Activated T-cell treated with anti-CD3 and anti-CD28 coated beads, Interleukin-2, amount 50 U/mL, for 4 hours (primary cell): ENCODE measurements around the gene ITGA11. TPM values are rescaled to one million over a fixed set of nuclear protein-coding genes. Genes with fewer than 3 reads are reported as not detected.

Experiments used
- ATAC-seq, 2 donors: fragments of 200-7000 bp; cut with Tn5 transposase; one replicate each; pipeline ENCODE4 v1.10.0; 2021
- DNase-seq: peaks from one replicate; pipeline ENCODE4 v3.0.0-alpha.2; 2020
- H3K27me3 Mint-ChIP-seq: one replicate; pipeline ENCODE4 v1.8.0; 2021; ENCODE audit warnings: low read depth, mixed read lengths
- H3K36me3 Mint-ChIP-seq: one replicate; pipeline ENCODE4 v1.8.0; 2022; ENCODE audit warnings: mixed read lengths; ENCODE audit not compliant: insufficient read depth
- H3K4me1 Mint-ChIP-seq: one replicate; pipeline ENCODE4 v1.8.0; 2021; ENCODE audit warnings: low read depth, mixed read lengths
- H3K4me3 Mint-ChIP-seq: one replicate; pipeline ENCODE4 v1.8.0; 2021; ENCODE audit warnings: mild to moderate bottlenecking, moderate library complexity, mixed read lengths
- H3K9me3 Mint-ChIP-seq: one replicate; pipeline ENCODE4 v1.8.0; 2021; ENCODE audit warnings: mixed read lengths
- total RNA-seq, 3 donors: library from RNA; stranded (reverse); gene quantifications; one replicate each; pipeline ENCODE4 v1.2.1, GENCODE V29; 2021

Gene ITGA11
- total RNA-seq, 3 donors from 2014 or later = 0.05 to 0.21 TPM; not detected in 1

GRCh38 chr15:68261241-68261640 lies 170.7 kb downstream of the ITGA11 start:
- Mint-ChIP-seq H3K36me3 (no peaks in the 10 kb centered on the region), H3K27me3 (peaks cover 15% of the 10 kb centered on the region), H3K9me3 (no peaks in the 10 kb centered on the region), H3K4me3 (no peak overlapping the region), H3K4me1 (peaks cover 6% of the 10 kb centered on the region)
- DNase-seq (no peak), ATAC-seq (no peak)

GRCh38 chr15:68259883-68260282 lies 172.1 kb downstream of the ITGA11 start:
- Mint-ChIP-seq H3K36me3 (no peaks in the 10 kb centered on the region), H3K27me3 (peaks cover 15% of the 10 kb centered on the region), H3K4me3 (no peak overlapping the region), H3K9me3 (no peaks in the 10 kb centered on the region), H3K4me1 (peaks cover 6% of the 10 kb centered on the region)
- no peak for DNase-seq
- ATAC-seq = no peak

- H3K9me3 Mint-ChIP-seq = no peaks in the 10 kb centered on the region
- no peak for DNase-seq
- ATAC-seq = peak; percentile 58 to 71
- H3K4me1 Mint-ChIP-seq = peaks cover 6% of the 10 kb centered on the region
- H3K27me3 Mint-ChIP-seq = peaks cover 8% of the 10 kb centered on the region
- no peaks in the 10 kb centered on the region for H3K36me3 Mint-ChIP-seq
- no peak overlapping the region for H3K4me3 Mint-ChIP-seq
Observed at GRCh38 chr15:68258692-68259091, 173.3 kb downstream of the ITGA11 start.

GRCh38 chr15:68256675-68257450 lies 175.1 kb downstream of the ITGA11 start:
- peak; percentile 80 to 84 for ATAC-seq
- H3K4me3 Mint-ChIP-seq = peak overlapping the region; percentile 68
- H3K36me3 Mint-ChIP-seq = no peaks in the 10 kb centered on the region
- H3K4me1 Mint-ChIP-seq = peaks cover 6% of the 10 kb centered on the region
- peaks cover 2% of the 10 kb centered on the region for H3K27me3 Mint-ChIP-seq
- H3K9me3 Mint-ChIP-seq = no peaks in the 10 kb centered on the region
- DNase-seq = peak; percentile 72

GRCh38 chr15:68252925-68253534 lies 178.9 kb downstream of the ITGA11 start:
- H3K4me1 Mint-ChIP-seq = peaks cover 2% of the 10 kb centered on the region
- ATAC-seq (peak; percentile 41 to 44), DNase-seq (no peak)
- H3K4me3 Mint-ChIP-seq = no peak overlapping the region
- H3K27me3 Mint-ChIP-seq = peaks cover 8% of the 10 kb centered on the region
- no peaks in the 10 kb centered on the region for H3K36me3 Mint-ChIP-seq
- H3K9me3 Mint-ChIP-seq = no peaks in the 10 kb centered on the region

GRCh38 chr15:68249058-68249713 lies 182.8 kb downstream of the ITGA11 start:
- no peak for DNase-seq
- no peaks in the 10 kb centered on the region for H3K4me1 Mint-ChIP-seq
- peaks cover 16% of the 10 kb centered on the region for H3K27me3 Mint-ChIP-seq
- no peak for ATAC-seq
- no peak overlapping the region for H3K4me3 Mint-ChIP-seq
- no peaks in the 10 kb centered on the region for H3K36me3 Mint-ChIP-seq
- H3K9me3 Mint-ChIP-seq = peaks cover 7% of the 10 kb centered on the region

Other genes with a start within 250 kb of the ITGA11 start
- gene CALML4, start 226.8 kb downstream of the ITGA11 start, total RNA-seq = 1 to 10 TPM; 4.0 to 5.5 (median 4.8) TPM
- gene CLN6, start 202.4 kb downstream of the ITGA11 start, total RNA-seq = 10 to 100 TPM; 82.6 to 94.4 (median 91.3) TPM
- 10 to 100 TPM; 30.9 to 37.0 (median 31.7) TPM for gene FEM1B, start 154.4 kb downstream of the ITGA11 start, total RNA-seq
- under 1 TPM; 0.08 TPM for gene CORO2B, start 146.8 kb upstream of the ITGA11 start, total RNA-seq